T47D (cell line): ENCODE results near the gene PHYHD1.
A peak's percentile ranks its signal among the peaks of the same experiment; 100 is the strongest.
"Not testable (repeated sequence)": the region's sequence is repeated elsewhere in the genome, so short reads cannot be mapped to it uniquely, and the experiment has no call there.

ENCODE experiments used
- DNase-seq, 2 experiments: peaks; one replicate each; pipeline versions ENCODE4 v3.0.0 to v3.0.0-alpha.2; 2011 to 2012; ENCODE audit warnings: low read depth in 1 of 2, low spot score in 1 of 2
- JUND ChIP-seq: IDR thresholded peaks from 2 replicates; pipeline ENCODE4 v1.6.1; 2012; ENCODE audit warnings: low read depth
- in situ Hi-C: cut with HindIII; loops from 2 replicates; pipeline ENCODE4 v1.10.0; 2016; ENCODE audit warnings: low sequenced_read_pairs, low pct_unique_long_range_greater_than_20kb

PHYHD1 gene

GRCh38 chr9:128943832-128944620 lies 23.2 kb downstream of the PHYHD1 start:
- TF ChIP-seq JUND = no peak
- in situ Hi-C loops = no loop called here
- DNase-seq = no peak

DNA sequence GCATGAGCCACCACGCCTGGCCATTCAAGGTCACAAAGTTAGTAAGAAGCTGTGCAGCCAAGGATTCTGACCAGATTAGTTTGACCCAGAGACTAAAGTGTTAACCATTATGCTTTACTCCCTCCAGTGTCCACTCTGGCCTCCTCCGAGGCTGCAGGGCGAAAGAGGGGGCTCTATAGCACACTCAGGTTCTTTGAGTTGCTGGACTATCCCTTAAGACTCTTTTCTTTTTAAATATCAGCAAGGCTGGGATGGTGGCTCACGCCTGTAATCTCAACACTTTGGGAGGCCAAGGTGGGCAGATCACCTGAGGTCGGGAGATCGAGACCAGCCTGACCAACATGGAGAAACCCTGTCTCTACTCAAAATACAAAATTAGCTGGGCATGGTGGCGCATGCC lies 24.2 kb downstream of the PHYHD1 start:
- DNase-seq, in situ Hi-C loops: not testable (repeated sequence)

DNA sequence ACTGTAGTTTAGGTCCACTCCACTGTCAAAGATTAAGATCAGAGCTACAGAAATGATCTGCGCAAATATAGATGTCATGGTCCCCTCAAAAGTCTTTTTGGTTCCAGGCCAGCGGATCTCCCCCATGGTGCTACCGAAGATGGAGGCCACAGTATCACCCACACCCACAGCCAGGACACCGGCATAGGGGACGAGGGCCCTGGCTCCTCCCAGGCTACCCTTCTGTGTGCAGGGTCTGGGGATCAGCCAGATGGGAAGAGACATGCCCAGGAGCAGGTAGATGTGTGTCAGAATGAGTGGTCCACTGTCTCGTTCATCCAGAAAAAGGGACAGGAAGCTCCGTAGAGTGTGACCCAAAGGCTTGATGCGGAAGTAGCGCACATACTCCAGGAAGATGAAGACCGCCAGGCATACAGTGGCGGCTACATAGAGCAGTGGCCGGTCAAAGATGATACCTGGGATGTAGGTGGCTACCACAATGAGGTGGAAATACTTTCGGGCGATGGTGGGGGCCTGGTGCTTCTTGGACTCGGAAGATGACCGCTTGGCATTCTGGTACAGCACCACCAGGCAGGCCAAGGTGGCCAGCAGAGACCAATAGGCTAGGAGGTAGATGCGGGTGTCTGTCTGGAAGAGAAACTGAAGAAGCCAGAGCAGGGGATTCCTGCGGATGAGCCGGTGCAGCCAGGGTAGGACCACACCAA lies 25.2 kb downstream of the PHYHD1 start:
- in situ Hi-C loops = no loop called here
- no peak for DNase-seq
- no peak for TF ChIP-seq JUND

DNA sequence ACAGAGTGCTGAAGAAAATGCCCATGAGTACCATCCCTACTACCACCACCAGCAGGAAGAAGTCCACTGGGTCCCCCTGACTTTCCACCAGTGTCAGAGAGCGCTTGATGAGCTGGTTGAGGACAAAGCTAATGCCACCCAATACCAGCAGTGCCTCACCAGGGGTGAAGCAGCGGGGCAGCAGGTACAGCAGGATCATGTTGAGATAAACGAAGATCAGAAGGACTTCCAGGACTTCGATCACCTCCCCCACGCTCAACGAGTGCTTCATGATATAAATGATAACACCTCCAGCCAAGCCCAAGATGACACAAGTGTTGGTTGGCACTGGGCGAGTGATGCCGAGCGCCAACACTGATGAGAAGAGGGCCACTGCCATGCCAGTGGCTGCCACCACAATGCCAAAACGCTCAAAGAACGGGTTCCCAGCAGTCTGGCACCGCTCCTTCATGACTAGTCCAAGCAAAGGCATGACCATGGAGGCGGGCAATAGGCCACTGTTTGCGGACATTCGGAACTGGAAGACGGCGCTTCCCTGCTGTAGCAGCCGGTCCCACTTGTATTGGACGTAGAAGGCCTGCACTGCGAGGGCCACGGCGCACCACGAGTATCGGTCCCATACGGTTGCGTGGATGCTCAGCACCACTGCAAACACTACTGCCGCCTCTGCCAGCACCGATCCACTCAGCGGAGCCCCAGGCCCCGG lies 25.9 kb downstream of the PHYHD1 start:
- in situ Hi-C loops = no loop called here

DNA sequence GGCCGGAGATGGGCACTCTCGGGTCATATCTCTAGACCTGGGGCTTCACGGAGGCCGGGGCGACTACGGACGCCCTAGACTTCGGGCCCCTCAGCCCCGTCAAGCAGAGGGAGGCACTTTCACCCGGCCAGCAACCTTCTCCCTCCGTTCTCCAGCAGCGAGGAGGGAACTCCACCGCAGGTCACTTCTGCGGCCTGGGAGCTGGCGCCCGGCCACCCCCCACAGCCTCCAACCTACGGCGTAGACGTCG lies 26.4 kb downstream of the PHYHD1 start:
- no peak for TF ChIP-seq JUND
- DNase-seq = no peak
- in situ Hi-C loops = no loop called here

More for the DNA sequence above, 25.9 kb downstream of the PHYHD1 start:
- peak; percentile 44 to 57 for DNase-seq
- no peak for TF ChIP-seq JUND

GRCh38 chr9:128947527-128948301 lies 26.9 kb downstream of the PHYHD1 start, which contains the start of the genes DOLK and NUP188:
Gene DOLK (minus strand): TSS chr9:128947603. CDS start chr9:128947303, 300 bp downstream.
Gene NUP188 (plus strand): TSS chr9:128947699. CDS start chr9:128947720, 21 bp downstream.
- peak; percentile 96 to 99 for DNase-seq
- in situ Hi-C loops = no loop called here
- no peak for TF ChIP-seq JUND

GRCh38 chr9:128961403-128961802 lies 40.6 kb downstream of the PHYHD1 start:
- DNase-seq, in situ Hi-C loops: not testable (repeated sequence)

DNA sequence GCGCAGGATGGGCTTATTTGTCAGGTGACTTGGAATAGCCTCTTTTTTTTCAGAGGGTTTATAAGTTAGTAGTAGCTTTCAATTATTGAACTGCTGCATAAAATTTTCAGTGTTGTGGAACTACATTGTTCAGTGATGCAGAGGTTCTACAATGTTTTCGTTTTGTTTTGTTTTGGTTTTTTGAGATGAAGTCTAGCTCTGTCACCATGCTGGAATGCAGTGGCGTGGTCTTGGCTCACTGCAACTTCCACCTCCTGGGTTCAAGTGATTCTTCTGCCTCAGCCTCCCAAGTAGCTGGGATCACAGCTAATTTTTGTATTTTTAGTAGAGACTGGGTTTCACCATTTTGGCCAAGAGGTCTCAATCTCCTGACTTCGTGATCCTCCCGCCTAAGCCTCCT lies 48.7 kb downstream of the PHYHD1 start:
- no peak for DNase-seq
- no peak for TF ChIP-seq JUND

DNA sequence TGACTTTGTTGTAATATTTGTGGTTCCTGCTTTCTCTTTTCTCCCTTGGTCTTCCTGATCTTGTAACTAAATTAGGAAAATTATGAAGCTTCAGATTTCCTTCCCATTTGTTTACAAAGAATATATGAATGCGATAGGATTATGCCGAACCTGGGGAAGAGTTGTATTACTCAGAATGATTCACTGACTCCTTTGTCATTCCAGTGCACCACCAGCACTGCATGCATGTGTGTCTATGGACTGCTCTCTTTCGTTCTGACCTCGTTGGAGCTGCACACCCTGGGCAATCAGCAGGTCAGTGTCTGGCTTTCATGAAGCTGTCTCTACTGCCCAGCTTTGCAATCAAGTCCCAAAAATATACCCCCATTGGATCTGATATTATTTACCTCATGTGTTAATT lies 52.2 kb downstream of the PHYHD1 start:
- in situ Hi-C loops = no loop called here
- DNase-seq = no peak

More for the DNA sequence above, 48.7 kb downstream of the PHYHD1 start:
- in situ Hi-C loops = no loop called here

GRCh38 chr9:128979111-128979510 lies 58.3 kb downstream of the PHYHD1 start:
- in situ Hi-C loops = no loop called here
- no peak for DNase-seq
- TF ChIP-seq JUND = no peak

More for the DNA sequence above, 52.2 kb downstream of the PHYHD1 start:
- TF ChIP-seq JUND = no peak

GRCh38 chr9:128983536-128983935 lies 62.8 kb downstream of the PHYHD1 start:
- in situ Hi-C loops = no loop called here
- no peak for DNase-seq
- no peak for TF ChIP-seq JUND

- DNase-seq = no peak
- in situ Hi-C loops = no loop called here
- no peak for TF ChIP-seq JUND
Measured at GRCh38 chr9:128986671-128987070, 65.9 kb downstream of the PHYHD1 start.
